ENCODE measurements around the gene EVA1C.
"Not testable (repeated sequence)": the region's sequence is repeated elsewhere in the genome, so short reads cannot be mapped to it uniquely, and the experiment has no call there.

Gene EVA1C

GRCh38 chr21:32389337-32390015 is 23.0 kb upstream of the EVA1C start:
- TF ChIP-seq CTCF (IDR thresholded peaks at IDR 0.05; ENCODE audit: insufficient read depth, low read depth, low read length, missing control alignments), result no peak
- no peak for DNase-seq (ENCODE audit: low read depth)
- no peak overlapping the region for H3K4me3 ChIP-seq (ENCODE audit: low read depth, low read length)

- H3K4me3 ChIP-seq (ENCODE audit: low read depth, low read length), result not testable (repeated sequence)
These were observed 21.8 kb upstream of the EVA1C start for GRCh38 chr21:32390537-32391224.

GRCh38 chr21:32391755-32392154 is 20.8 kb upstream of the EVA1C start:
- no peak for TF ChIP-seq CTCF (IDR thresholded peaks at IDR 0.05; ENCODE audit: insufficient read depth, low read depth, low read length, missing control alignments)
- DNase-seq (ENCODE audit: low read depth), result no peak
- H3K4me3 ChIP-seq (ENCODE audit: low read depth, low read length), result peak overlapping the region; percentile 88

More at GRCh38 chr21:32390537-32391224, 21.8 kb upstream of the EVA1C start:
- not testable (repeated sequence) for DNase-seq (ENCODE audit: low read depth)

GRCh38 chr21:32392299-32392879 is 20.1 kb upstream of the EVA1C start:
- TF ChIP-seq CTCF (IDR thresholded peaks at IDR 0.05; ENCODE audit: insufficient read depth, low read depth, low read length, missing control alignments), result no peak

GRCh38 chr21:32392880-32393676 is 19.4 kb upstream of the EVA1C start, which contains the start of gene URB1:
URB1 (minus strand) TSS chr21:32393012; CDS start chr21:32392910, 102 bp downstream.
- DNase-seq (ENCODE audit: low read depth), result peak; percentile 94
- TF ChIP-seq CTCF (IDR thresholded peaks at IDR 0.05; ENCODE audit: insufficient read depth, low read depth, low read length, missing control alignments), result peak; percentile 4
- peak within 1 kb of the TSS; percentile 88 for H3K4me3 ChIP-seq (ENCODE audit: low read depth, low read length)

More at GRCh38 chr21:32392299-32392879, 20.1 kb upstream of the EVA1C start:
- peak; percentile 32 for DNase-seq (ENCODE audit: low read depth)
- H3K4me3 ChIP-seq (ENCODE audit: low read depth, low read length), result peak overlapping the region; percentile 88

GRCh38 chr21:32393677-32394001 is 18.9 kb upstream of the EVA1C start:
- TF ChIP-seq CTCF (IDR thresholded peaks at IDR 0.05; ENCODE audit: insufficient read depth, low read depth, low read length, missing control alignments), result no peak
- peak overlapping the region; percentile 88 for H3K4me3 ChIP-seq (ENCODE audit: low read depth, low read length)
- DNase-seq (ENCODE audit: low read depth), result no peak

Measured in GM12865 (cell line).